OCI-LY1 (cell line): ENCODE data around the gene IFNA8.

ENCODE experiments used
- H2AFZ ChIP-seq: fragments of 200-600 bp; sonication (generic), shearing (Covaris generic); 2 replicates; pipeline ENCODE4 v1.6.0; 2014; ENCODE audit warnings: antibody characterized with exemption, mild to moderate bottlenecking, low read length
- H3F3A ChIP-seq: fragments of 200-600 bp; sonication (generic), shearing (Covaris generic); 2 replicates; pipeline ENCODE4 v1.6.0; 2014; ENCODE audit warnings: mild to moderate bottlenecking, antibody characterized with exemption, low read length, moderate library complexity; ENCODE audit not compliant: insufficient read depth
- H3K27ac ChIP-seq: fragments of 200-600 bp; sonication (generic); 2 replicates; pipeline ENCODE4 v1.5.1; 2014; ENCODE audit warnings: low read length, mixed run types, mild to moderate bottlenecking, low read depth; ENCODE audit not compliant: poor library complexity, severe bottlenecking
- H3K27me3 ChIP-seq: fragments of 200-600 bp; sonication (generic); 2 replicates; pipeline ENCODE4 v1.6.0; 2014; ENCODE audit warnings: antibody characterized with exemption, mild to moderate bottlenecking, low read length, moderate library complexity; ENCODE audit not compliant: insufficient read depth
- H3K36me3 ChIP-seq: fragments of 200-600 bp; sonication (generic); 2 replicates; pipeline ENCODE4 v1.6.1; 2014; ENCODE audit warnings: mild to moderate bottlenecking, antibody characterized with exemption, low read length, moderate library complexity, mixed read lengths; ENCODE audit not compliant: insufficient read depth
- H3K4me1 ChIP-seq: fragments of 200-600 bp; sonication (generic); 2 replicates; pipeline ENCODE4 v1.5.1; 2014; ENCODE audit warnings: mild to moderate bottlenecking, low read length, moderate library complexity; ENCODE audit not compliant: insufficient read depth, severe bottlenecking
- H3K4me2 ChIP-seq: fragments of 200-600 bp; sonication (generic), shearing (Covaris generic); 2 replicates; pipeline ENCODE4 v1.6.1; 2014; ENCODE audit warnings: low read length
- H3K4me3 ChIP-seq: fragments of 200-600 bp; sonication (generic); 2 replicates; pipeline ENCODE4 v1.5.1; 2014; ENCODE audit warnings: low read length, low read depth, mild to moderate bottlenecking, mixed read lengths; ENCODE audit not compliant: poor library complexity, severe bottlenecking
- H3K79me2 ChIP-seq: fragments of 200-600 bp; shearing (Covaris generic); 2 replicates; pipeline ENCODE4 v1.6.1; 2016; ENCODE audit warnings: mixed run types, low read length, mixed read lengths; ENCODE audit not compliant: insufficient read depth
- H3K9ac ChIP-seq: fragments of 200-600 bp; sonication (generic), shearing (Covaris generic); 2 replicates; pipeline ENCODE4 v1.6.1; 2014; ENCODE audit warnings: mild to moderate bottlenecking, low read length, mixed read lengths
- H3K9me2 ChIP-seq: fragments of 200-600 bp; sonication (generic), shearing (Covaris generic); 2 replicates; pipeline ENCODE4 v1.6.1; 2014; ENCODE audit warnings: low read depth, mild to moderate bottlenecking, low read length, mixed read lengths
- H3K9me3 ChIP-seq: fragments of 200-600 bp; shearing (Covaris generic); 2 replicates; pipeline ENCODE4 v1.6.1; 2014; ENCODE audit warnings: low read length, mixed read lengths
- H4K20me1 ChIP-seq: fragments of 200-600 bp; sonication (generic), shearing (Covaris generic); 2 replicates; pipeline ENCODE4 v1.6.0; 2016; ENCODE audit warnings: mild to moderate bottlenecking, low read length; ENCODE audit not compliant: insufficient read depth
- CTCF ChIP-seq: fragments of 200-600 bp; sonication (generic), shearing (Covaris generic); IDR thresholded peaks from 2 replicates; pipeline ENCODE4 v1.5.1; 2017; ENCODE audit warnings: mild to moderate bottlenecking, antibody characterized with exemption, low read length, moderate library complexity, mixed read lengths
- EZH2 ChIP-seq: fragments of 200-600 bp; sonication (generic), shearing (Covaris generic); IDR thresholded peaks from 2 replicates; pipeline ENCODE4 v1.8.0; 2017; ENCODE audit warnings: borderline replicate concordance, mixed run types, mild to moderate bottlenecking, antibody characterized with exemption, low read length, moderate library complexity, mixed read lengths

Gene IFNA8

GRCh38 chr9:21392270-21392669 is 16.6 kb upstream of the IFNA8 start:
- Histone ChIP-seq H3K36me3 (no peaks in the 10 kb centered on the region), H3K9me3 (no peaks in the 10 kb centered on the region), H3K9ac (no peak overlapping the region), H3K4me2 (no peak overlapping the region), H3K27me3 (no peaks in the 10 kb centered on the region), H3K79me2 (no peaks in the 10 kb centered on the region), H2AFZ (no peak overlapping the region), H3F3A (no peaks in the 10 kb centered on the region), H4K20me1 (no peaks in the 10 kb centered on the region), H3K9me2 (no peaks in the 10 kb centered on the region), H3K27ac (no peak overlapping the region), H3K4me1 (no peaks in the 10 kb centered on the region), H3K4me3 (no peak overlapping the region)
- TF ChIP-seq CTCF (peak; percentile 40; the same call in 1 of the 2 replicates), EZH2 (no peak)

GRCh38 chr9:21395778-21396717 is 12.9 kb upstream of the IFNA8 start:
- H3K9me3 ChIP-seq = no peaks in the 10 kb centered on the region
- H3K4me3 ChIP-seq = no peak overlapping the region
- TF ChIP-seq CTCF (peak; percentile 82), EZH2 (no peak)
- H3K9ac ChIP-seq = no peak overlapping the region
- no peaks in the 10 kb centered on the region for H3K4me1 ChIP-seq
- H3F3A ChIP-seq = no peaks in the 10 kb centered on the region
- H2AFZ ChIP-seq = no peak overlapping the region
- no peaks in the 10 kb centered on the region for H4K20me1 ChIP-seq
- H3K4me2 ChIP-seq = no peak overlapping the region; the same call in 1 of the 2 replicates
- no peaks in the 10 kb centered on the region for H3K27me3 ChIP-seq
- H3K27ac ChIP-seq = no peak overlapping the region
- H3K9me2 ChIP-seq = no peaks in the 10 kb centered on the region
- H3K79me2 ChIP-seq = no peaks in the 10 kb centered on the region
- H3K36me3 ChIP-seq = no peaks in the 10 kb centered on the region

GRCh38 chr9:21398955-21399489 is 9.9 kb upstream of the IFNA8 start:
- H3K27me3 ChIP-seq = no peaks in the 10 kb centered on the region
- no peak overlapping the region for H3K9ac ChIP-seq
- TF ChIP-seq CTCF (no peak), EZH2 (no peak)
- no peaks in the 10 kb centered on the region for H3K4me1 ChIP-seq
- no peaks in the 10 kb centered on the region for H3F3A ChIP-seq
- no peaks in the 10 kb centered on the region for H3K9me3 ChIP-seq
- no peaks in the 10 kb centered on the region for H3K9me2 ChIP-seq
- no peaks in the 10 kb centered on the region for H3K36me3 ChIP-seq
- no peak overlapping the region for H2AFZ ChIP-seq
- no peak overlapping the region for H3K4me3 ChIP-seq
- H3K27ac ChIP-seq = no peak overlapping the region
- no peaks in the 10 kb centered on the region for H4K20me1 ChIP-seq
- H3K4me2 ChIP-seq = no peak overlapping the region
- H3K79me2 ChIP-seq = no peaks in the 10 kb centered on the region
